Measurements from ENCODE around the gene MPZ. TPM values are rescaled to one million over a fixed set of nuclear protein-coding genes. Genes with fewer than 3 reads are reported as not detected.

MPZ gene
- 1 to 10 TPM; 1.7 to 3.3 TPM for total RNA-seq
- polyA plus RNA-seq (2013, experiment 1 of 2) = 20.3 TPM
- polyA plus RNA-seq (2013, experiment 2 of 2) = 18.3 TPM
- long read RNA-seq, experiment 1 = 0 reads
- long read RNA-seq, experiment 2, partial matches to known transcripts = 0 of 1 reads
- long read RNA-seq, experiment 2, other reads (novel, unspliced or antisense) = 1 of 1 reads
- long read RNA-seq, experiment 3, partial matches to known transcripts = 0 of 1 reads
- long read RNA-seq, experiment 3, other reads (novel, unspliced or antisense) = 1 of 1 reads
- long read RNA-seq, experiment 4, partial matches to known transcripts = 0 of 6 reads
- long read RNA-seq, experiment 4, other reads (novel, unspliced or antisense) = 6 of 6 reads

GRCh38 chr1:161309868-161310267 lies at the start of gene MPZ:
TSS of gene MPZ (minus strand) at chr1:161309968. CDS start at chr1:161309905, 63 bp downstream.
- TF ChIP-seq, protein P1, sequence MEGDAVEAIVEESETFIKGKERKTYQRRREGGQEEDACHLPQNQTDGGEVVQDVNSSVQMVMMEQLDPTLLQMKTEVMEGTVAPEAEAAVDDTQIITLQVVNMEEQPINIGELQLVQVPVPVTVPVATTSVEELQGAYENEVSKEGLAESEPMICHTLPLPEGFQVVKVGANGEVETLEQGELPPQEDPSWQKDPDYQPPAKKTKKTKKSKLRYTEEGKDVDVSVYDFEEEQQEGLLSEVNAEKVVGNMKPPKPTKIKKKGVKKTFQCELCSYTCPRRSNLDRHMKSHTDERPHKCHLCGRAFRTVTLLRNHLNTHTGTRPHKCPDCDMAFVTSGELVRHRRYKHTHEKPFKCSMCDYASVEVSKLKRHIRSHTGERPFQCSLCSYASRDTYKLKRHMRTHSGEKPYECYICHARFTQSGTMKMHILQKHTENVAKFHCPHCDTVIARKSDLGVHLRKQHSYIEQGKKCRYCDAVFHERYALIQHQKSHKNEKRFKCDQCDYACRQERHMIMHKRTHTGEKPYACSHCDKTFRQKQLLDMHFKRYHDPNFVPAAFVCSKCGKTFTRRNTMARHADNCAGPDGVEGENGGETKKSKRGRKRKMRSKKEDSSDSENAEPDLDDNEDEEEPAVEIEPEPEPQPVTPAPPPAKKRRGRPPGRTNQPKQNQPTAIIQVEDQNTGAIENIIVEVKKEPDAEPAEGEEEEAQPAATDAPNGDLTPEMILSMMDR (conservative IDR thresholded peaks at IDR 0.05) = no peak

DNA sequence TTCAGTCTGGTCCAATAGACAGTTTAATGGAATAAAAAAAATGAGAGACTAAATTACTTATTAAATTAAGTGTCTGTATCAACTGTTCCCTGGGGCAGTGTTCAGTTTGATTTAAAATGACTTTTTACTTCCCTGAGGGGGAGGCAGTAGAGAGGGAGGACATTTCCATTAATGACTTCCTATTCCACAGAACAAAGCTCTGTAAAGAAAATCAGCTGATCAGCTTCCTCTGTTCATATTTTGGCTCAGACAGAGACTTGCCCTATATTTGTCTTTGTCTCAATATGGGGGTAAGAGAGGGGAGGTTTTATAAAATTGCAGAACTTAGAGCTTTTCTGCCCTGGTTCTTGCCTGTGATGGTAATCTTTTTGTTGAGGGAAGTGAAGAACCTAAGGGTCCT lies 49.5 kb upstream of the MPZ start:
- peaks cover 34% of the 10 kb centered on the region for H3K36me3 ChIP-seq (ENCODE audit: control insufficient read depth, insufficient read depth, low read length)
- peak overlapping the region; percentile 11 for H3K27ac ChIP-seq (ENCODE audit: low read depth, low read length)
- H3K4me3 ChIP-seq (ENCODE audit: low read length) = no peak overlapping the region
- no peak for DNase-seq
- H3K36me3 Mint-ChIP-seq (ENCODE audit: low read depth) = peaks cover 40% of the 10 kb centered on the region
- H3K4me1 ChIP-seq (ENCODE audit: control insufficient read depth, insufficient read depth, low read length) = peaks cover 7% of the 10 kb centered on the region
- H3K27me3 Mint-ChIP-seq (ENCODE audit: insufficient read depth) = no peaks in the 10 kb centered on the region
- H3K27me3 ChIP-seq (ENCODE audit: control insufficient read depth, insufficient read depth, low read length, poor library complexity, severe bottlenecking) = no peaks in the 10 kb centered on the region
- H3K9me3 Mint-ChIP-seq = no peaks in the 10 kb centered on the region
- no peak overlapping the region for H3K9ac ChIP-seq (ENCODE audit: extremely low read depth, low read length, poor library complexity, severe bottlenecking)
- H3K4me1 Mint-ChIP-seq = peaks cover 32% of the 10 kb centered on the region
- H3K4me3 Mint-ChIP-seq = no peak overlapping the region
- H3K27ac Mint-ChIP-seq = no peak overlapping the region
- H3K9me3 ChIP-seq (ENCODE audit: control insufficient read depth, low read length) = no peaks in the 10 kb centered on the region
- TF ChIP-seq, protein P1 (conservative IDR thresholded peaks at IDR 0.05) = no peak

More at GRCh38 chr1:161309868-161310267, at the start of gene MPZ:
- Mint-ChIP-seq H3K36me3 (ENCODE audit: low read depth) (no peaks in the 10 kb centered on the region), H3K9me3 (no peaks in the 10 kb centered on the region), H3K27ac (no peak within 1 kb of the TSS), H3K27me3 (ENCODE audit: insufficient read depth) (peaks cover 14% of the 10 kb centered on the region), H3K4me3 (no peak within 1 kb of the TSS), H3K4me1 (peaks cover 14% of the 10 kb centered on the region)
- no peak for DNase-seq
- Histone ChIP-seq H3K27ac (ENCODE audit: low read depth, low read length) (peak within 1 kb of the TSS; percentile 77), H3K4me1 (ENCODE audit: control insufficient read depth, insufficient read depth, low read length) (no peaks in the 10 kb centered on the region), H3K9me3 (ENCODE audit: control insufficient read depth, low read length) (no peaks in the 10 kb centered on the region), H3K4me3 (ENCODE audit: low read length) (no peak within 1 kb of the TSS), H3K27me3 (ENCODE audit: control insufficient read depth, insufficient read depth, low read length, poor library complexity, severe bottlenecking) (no peaks in the 10 kb centered on the region), H3K9ac (ENCODE audit: extremely low read depth, low read length, poor library complexity, severe bottlenecking) (no peak within 1 kb of the TSS), H3K36me3 (ENCODE audit: control insufficient read depth, insufficient read depth, low read length) (no peaks in the 10 kb centered on the region)
- WGBS, 2 experiments (ENCODE audit: insufficient coverage in 1 of 2, insufficient read length in 1 of 2) = 82% methylated on average over 2 of the region's 2 CpGs; no CpG with 5 or more reads in 1 of the 2 experiments

DNA sequence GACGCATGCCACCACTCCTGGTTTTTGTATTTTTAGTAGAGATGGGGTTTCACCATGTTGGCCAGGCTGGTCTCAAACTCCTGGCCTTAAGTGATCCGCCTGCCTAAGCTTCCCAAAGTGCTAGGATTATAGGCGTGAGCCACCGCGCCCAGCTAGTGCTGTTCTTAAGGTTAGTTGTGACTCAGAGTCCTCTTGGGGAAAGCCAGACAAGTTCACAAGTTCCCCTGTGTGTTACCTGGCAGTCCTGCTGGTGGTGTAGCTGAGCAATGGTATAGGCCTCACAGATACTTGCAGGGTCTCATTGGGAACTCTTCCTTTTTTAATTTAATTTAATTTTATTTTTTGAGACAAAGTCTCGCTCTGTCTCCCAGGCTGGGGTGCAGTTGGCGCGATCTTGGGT lies 47.3 kb upstream of the MPZ start:
- TF ChIP-seq, protein P1 (conservative IDR thresholded peaks at IDR 0.05) = peak; percentile 19
- no peak overlapping the region for H3K4me3 ChIP-seq (ENCODE audit: low read length)
- no peaks in the 10 kb centered on the region for H3K9me3 ChIP-seq (ENCODE audit: control insufficient read depth, low read length)
- no peaks in the 10 kb centered on the region for H3K9me3 Mint-ChIP-seq
- no peak for DNase-seq
- WGBS, 2 experiments (ENCODE audit: insufficient coverage in 1 of 2, insufficient read length in 1 of 2) = 89 to 97% methylated on average over 7 to 8 of the region's 8 CpGs
- H3K4me1 Mint-ChIP-seq = peaks cover 14% of the 10 kb centered on the region
- peaks cover 39% of the 10 kb centered on the region for H3K36me3 ChIP-seq (ENCODE audit: control insufficient read depth, insufficient read depth, low read length)
- no peaks in the 10 kb centered on the region for H3K4me1 ChIP-seq (ENCODE audit: control insufficient read depth, insufficient read depth, low read length)
- peaks cover 44% of the 10 kb centered on the region for H3K36me3 Mint-ChIP-seq (ENCODE audit: low read depth)
- no peak overlapping the region for H3K27ac Mint-ChIP-seq
- no peak overlapping the region for H3K4me3 Mint-ChIP-seq
- no peak overlapping the region for H3K27ac ChIP-seq (ENCODE audit: low read depth, low read length)
- no peak overlapping the region for H3K9ac ChIP-seq (ENCODE audit: extremely low read depth, low read length, poor library complexity, severe bottlenecking)
- H3K27me3 ChIP-seq (ENCODE audit: control insufficient read depth, insufficient read depth, low read length, poor library complexity, severe bottlenecking) = no peaks in the 10 kb centered on the region
- H3K27me3 Mint-ChIP-seq (ENCODE audit: insufficient read depth) = no peaks in the 10 kb centered on the region
